Measurements from ENCODE around the gene ENTPD7. TPM values are rescaled to one million over a fixed set of nuclear protein-coding genes. Genes with fewer than 3 reads are reported as not detected.
A peak's percentile ranks its signal among the peaks of the same experiment; 100 is the strongest.
"Not testable (repeated sequence)": the region's sequence is repeated elsewhere in the genome, so short reads cannot be mapped to it uniquely, and the experiment has no call there.

The ENTPD7 gene
- 10.2 TPM for total RNA-seq

DNA sequence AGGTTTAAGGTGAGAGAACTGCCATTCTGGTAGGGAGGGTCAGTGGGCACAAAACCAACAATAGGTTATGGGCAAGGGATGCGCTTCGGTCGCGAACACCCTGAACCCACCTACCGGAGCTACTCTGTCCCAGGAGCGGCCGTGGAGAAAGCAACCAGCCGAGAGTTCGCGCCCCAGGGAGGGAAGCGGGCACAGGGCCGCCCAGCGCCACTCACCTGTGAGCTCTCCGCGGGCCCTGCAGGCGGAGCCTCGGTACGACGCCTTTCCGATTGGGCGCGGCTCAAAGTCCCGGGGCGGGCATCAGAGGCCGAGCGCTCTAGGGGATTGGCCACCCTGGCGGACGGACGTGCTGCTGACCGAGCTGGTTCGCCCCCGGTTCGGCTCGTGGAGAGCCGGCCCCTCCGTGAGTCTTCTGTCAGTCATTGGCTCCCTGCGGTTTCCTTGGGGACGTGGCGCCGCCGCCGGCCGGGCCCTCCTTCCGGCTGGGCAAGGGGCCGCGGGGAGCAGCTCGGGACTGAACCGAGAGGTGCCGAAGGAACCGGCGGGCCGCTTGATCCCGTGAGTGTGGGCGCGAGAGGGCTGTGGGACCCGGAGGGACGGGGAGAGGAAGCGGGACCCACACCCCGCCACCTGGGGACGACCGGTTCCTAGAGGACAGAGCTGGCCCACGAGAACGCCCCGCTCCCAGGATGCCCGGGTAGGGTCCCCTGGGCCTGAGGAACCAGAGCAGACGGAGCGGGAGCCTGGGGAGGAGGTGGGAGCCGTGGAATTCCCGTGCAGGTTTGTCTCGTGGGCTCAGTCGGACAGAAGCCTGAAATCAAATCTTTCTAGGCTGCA lies at the start of gene ENTPD7:
Gene ENTPD7, plus strand, starts transcription at position 479 of the 837 bp plus-strand sequence. CDS start 448 bp downstream, outside the sequence.
- peak; percentile 88 to 97 for DNase-seq (ENCODE audit: low spot score in 2 of 2)
- no peak for FAIRE-seq

- FAIRE-seq (no peak), DNase-seq (ENCODE audit: low spot score in 2 of 2) (no peak)
Measured at GRCh38 chr10:99610221-99610620, 49.1 kb upstream of the ENTPD7 start.

DNA sequence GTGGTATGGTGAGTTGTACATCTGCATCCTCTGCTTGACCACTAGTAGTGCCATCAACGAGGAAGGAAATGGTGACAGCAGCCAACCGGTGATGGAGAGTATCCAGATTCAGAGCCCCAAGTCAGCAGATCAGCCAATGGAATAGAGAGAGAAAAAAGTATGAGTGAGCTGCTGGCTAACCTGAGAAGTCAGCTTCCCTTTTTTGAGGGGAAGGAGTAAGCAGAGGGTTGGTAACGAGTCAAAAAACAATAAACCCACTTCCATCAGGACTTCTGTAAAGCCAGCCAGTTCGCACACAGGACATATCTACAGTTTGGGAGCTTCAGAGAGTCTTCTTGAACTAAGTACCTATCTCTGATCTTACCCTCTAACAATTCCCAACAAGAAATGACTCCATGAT lies 48.0 kb upstream of the ENTPD7 start:
- FAIRE-seq (no peak), DNase-seq (ENCODE audit: low spot score in 2 of 2) (no peak)

GRCh38 chr10:99612167-99612831 lies 47.0 kb upstream of the ENTPD7 start:
- DNase-seq (ENCODE audit: low spot score in 2 of 2) (peak; percentile 46 to 64), FAIRE-seq (no peak)

DNA sequence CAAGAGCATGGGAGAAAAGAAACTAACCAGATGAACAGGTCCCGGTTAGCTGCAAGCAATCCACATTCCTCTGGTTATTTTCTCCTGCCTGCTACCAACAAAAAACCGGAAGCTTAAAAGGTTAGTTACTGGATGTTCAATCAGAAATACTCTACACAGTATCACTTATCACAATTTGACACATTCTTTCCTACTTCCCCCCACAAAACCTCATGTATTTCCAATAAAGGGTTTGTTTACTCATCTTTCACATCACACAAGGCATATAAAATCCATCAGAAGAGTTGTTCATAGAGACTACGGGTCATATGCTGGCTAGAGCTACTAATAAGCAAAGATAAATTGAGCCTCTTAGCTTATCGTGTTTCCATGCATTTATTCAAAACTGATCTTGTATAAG lies 43.9 kb upstream of the ENTPD7 start:
- DNase-seq (ENCODE audit: low spot score in 2 of 2) (no peak), FAIRE-seq (no peak)

DNA sequence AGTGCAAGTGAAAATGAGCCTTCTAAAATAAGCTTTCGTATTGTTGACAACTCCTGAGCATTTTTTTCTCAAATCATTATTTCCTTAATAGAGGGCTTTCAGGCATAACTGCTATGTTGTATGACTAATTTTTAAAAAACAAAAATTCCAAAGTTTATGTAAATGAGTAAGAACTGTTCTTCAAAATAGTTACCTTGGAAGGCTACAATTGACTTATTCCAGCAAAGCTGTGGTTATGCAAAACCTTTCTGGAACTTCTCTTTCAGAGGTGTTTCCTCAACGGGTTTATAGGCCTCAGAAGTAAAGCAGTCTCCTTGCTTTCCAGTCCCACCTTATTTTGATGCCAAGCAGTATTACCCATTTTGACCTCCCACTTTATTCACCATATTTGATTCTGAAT lies 41.6 kb upstream of the ENTPD7 start:
- no peak for DNase-seq (ENCODE audit: low spot score in 2 of 2)
- no peak for FAIRE-seq

DNA sequence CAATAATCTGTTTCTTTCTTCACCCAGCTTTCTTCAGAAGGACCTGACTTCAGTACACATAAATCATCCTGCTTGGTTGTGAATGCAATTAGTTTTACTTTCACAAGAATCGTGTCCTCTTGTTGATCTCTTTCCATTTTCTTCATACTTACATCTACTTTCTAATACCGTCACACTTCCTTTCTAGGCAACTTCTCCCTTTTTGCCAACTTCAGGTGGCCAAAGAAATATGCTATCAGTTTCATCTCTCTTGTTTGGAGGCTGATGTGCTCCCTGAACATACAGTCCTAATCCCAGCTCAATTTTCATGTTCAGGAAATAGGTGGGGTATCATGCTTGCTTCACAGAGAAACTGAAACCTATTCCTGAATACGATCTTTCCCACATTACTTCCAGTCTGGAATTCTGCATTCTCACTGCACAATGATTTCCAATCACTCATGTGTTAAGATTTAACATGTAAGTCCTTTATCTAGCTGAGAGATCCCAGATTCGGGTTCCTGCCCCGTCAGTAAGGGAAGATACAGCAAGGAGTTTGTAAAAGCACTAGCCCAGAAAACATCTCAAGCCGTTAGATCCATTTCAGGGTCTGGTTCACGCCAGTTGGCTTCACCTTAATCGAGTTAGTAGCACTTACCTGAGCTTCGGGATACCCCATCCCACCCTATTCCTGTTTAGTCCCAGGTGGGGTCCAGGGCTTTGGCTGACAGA lies 40.1 kb upstream of the ENTPD7 start:
- FAIRE-seq: no peak
- no peak for DNase-seq (ENCODE audit: low spot score in 2 of 2)

DNA sequence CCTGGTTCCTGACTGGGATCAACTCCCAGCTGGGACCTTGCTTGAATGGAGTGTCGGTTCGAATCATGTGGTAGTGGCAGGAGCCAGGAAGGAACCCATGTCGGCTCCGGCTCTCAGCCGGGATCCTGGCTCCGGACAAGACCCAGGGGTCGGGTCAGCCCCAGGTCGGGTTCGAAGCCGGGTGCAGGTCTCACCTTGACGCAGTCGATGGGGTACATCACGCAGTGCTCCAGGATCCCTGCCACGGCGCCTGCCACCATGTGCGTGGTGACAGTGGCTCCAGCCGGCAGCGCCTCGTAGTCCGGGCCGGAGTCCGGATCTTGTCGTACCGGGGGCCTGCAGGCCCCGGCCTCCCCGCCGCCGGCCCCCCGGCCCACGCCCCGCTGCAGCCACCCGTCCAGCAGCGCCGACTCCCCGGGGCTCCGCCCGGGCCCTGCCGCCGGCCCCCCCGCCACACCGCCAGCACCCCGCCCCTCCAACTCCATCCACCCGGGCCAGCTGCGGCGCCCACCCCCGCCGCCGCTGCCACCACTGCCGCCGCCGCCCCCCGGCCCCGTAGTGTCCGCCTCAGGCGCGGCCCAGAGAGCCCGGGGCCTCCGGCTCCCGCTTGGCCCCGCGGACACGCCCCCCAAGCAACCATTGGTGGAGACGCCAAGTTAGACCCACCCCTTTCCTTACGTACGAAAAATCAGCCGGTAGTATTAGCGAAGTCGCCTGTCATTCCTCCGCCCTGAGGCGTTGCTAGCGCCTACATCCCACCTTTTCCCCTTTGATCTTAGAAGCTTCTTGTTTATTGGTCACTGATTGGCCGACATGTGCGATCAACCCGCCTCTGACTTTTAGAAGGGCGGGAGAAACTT lies 39.2 kb upstream of the ENTPD7 start, which contains the start of gene SLC25A28:
Gene SLC25A28, minus strand, starts transcription at position 589 of the 860 bp plus-strand sequence. Its CDS starts 104 bp downstream, at position 485.
- DNase-seq (ENCODE audit: low spot score in 2 of 2) (peak; percentile 95 to 98), FAIRE-seq (peak; percentile 99)

- peak; percentile 73 to 85 for DNase-seq (ENCODE audit: low spot score in 2 of 2)
- FAIRE-seq: no peak
Measured at GRCh38 chr10:99620711-99621453, 38.4 kb upstream of the ENTPD7 start.

DNA sequence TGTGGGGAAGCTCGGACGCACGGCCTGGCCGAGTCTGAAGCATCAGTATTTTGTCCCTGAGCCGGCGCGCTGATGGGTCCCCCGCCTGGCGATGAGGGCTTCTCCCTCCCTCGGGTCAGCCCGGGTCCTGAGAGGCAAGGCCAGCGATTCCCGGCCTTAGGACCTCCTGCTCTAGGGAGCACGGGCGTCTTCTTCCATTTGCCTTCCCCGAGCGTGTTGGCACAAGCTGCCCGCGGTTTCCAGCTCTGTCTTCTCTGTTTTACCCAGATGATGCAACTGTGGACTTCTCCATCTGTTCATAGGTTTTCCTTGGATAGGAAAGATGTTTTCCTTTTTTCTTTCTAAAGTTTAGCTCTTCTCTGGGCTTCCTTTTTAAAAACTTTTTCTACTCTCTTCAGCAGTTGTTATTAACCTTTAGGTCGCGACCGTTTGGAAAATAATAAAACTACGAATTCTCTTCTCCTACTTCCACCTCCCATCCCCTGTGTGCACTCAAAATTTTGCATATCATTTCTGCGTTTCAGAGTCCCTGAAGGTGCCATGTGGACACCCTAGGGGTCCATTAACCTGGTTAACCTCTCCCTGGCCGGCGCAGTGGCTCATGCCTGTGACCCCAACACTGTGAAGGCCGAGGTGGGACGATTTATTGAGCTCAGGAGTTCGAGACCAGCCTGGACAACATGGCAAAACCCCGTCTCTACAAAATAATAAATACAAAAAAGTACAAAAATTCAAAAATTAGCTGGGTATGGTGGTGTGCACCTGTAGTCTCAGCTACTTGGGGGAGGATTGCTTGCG lies 37.7 kb upstream of the ENTPD7 start:
- FAIRE-seq: no peak
- no peak for DNase-seq (ENCODE audit: low spot score in 2 of 2)

DNA sequence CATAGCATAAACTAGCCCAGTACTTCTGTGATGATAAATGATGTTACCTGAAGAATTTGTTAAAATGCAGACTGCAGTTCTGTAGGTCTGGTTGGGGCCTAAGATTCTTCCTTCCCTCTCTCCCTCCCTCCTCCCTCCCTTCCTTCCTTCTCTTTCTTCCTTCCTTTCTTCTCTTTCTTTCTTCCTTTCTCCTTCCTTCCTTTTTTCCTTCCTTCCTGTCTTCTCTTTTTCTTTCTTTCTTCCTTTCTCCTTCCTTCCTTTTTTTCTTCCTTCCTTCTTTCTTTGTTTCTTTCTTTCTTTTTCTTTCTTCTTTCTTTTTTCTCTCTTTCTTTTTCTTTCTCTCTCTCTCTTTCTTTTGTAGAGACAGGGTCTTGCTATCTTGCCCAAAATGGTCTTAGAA lies 35.4 kb upstream of the ENTPD7 start:
- FAIRE-seq: no peak

GRCh38 chr10:99625124-99625523 lies 34.2 kb upstream of the ENTPD7 start:
- not testable (repeated sequence) for DNase-seq (ENCODE audit: low spot score in 2 of 2); FAIRE-seq

More for the DNA sequence above, 35.4 kb upstream of the ENTPD7 start:
- no peak for DNase-seq (ENCODE audit: low spot score in 2 of 2)

DNA sequence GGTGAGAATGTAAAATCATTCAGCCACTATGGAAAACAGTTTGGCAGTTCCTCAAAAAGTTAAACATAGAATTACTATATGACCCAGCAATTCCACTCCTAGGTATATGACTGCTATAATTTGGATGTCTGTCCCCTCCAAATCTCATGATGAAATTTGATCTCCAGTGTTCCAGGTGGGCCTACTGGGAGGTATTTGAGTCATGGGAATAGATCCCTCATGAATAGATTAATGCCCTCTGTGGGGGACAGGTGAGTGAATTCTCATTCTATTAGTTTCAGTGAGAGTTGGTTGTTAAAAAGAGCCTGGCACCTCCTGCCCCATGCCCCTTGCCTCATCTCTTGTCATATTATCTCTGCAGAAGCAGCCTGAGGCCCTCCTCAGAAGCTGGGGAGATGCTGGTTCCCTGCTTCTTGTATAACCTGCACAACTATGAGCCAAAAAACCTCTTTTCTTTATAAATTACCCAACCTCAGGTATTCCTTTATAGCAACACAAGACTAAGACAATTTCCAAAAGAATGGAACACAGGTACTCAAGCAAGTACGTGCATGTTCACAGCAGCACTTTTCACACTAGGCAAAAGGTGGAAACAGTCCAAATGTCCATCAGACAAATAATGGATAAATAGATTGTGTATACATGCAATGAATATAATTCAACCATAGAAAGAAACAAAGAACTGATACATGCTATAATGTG lies 30.2 kb upstream of the ENTPD7 start:
- no peak for DNase-seq (ENCODE audit: low spot score in 2 of 2)
- no peak for FAIRE-seq

DNA sequence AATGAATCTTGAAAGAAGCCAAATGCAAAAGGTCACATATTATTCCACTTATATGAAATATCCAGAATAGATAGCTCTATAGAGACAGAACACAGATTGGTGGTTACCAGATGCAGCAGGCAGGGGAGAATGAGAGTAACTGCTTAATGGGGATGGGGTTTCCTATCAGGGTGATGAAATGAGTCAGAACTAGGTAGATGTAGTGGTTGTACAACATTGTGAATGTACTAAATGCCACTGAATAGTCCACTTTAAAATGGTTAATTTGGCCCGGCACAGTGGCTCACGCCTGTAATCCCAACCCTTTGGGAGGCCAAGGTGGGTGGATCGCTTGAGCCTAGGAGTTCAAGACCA lies 29.7 kb upstream of the ENTPD7 start:
- FAIRE-seq: no peak
- no peak for DNase-seq (ENCODE audit: low spot score in 2 of 2)

GRCh38 chr10:99630433-99630832 lies 28.9 kb upstream of the ENTPD7 start:
- FAIRE-seq (no peak), DNase-seq (ENCODE audit: low spot score in 2 of 2) (no peak)

- FAIRE-seq: no peak
- no peak for DNase-seq (ENCODE audit: low spot score in 2 of 2)
Measured at GRCh38 chr10:99630991-99631390, 28.3 kb upstream of the ENTPD7 start.

DNA sequence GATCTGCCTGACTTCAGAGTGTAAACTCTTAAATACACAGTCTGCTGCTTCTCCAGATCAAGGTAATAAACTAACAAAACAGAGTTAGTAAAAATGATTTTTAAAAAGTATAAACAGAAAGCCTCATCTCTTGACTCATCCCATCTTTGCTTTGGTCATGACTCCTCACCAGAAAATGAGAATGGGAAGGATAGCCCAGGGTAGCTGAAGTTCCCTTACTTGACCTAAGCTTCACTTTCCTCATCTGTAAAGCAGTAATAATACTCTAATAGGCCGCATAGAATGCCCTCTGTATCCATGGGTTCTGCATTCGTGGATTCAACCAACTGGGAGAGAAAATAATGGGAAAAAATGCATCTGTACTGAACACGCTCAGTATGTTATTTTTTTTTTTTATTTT lies 27.8 kb upstream of the ENTPD7 start:
- FAIRE-seq (no peak), DNase-seq (ENCODE audit: low spot score in 2 of 2) (no peak)

DNA sequence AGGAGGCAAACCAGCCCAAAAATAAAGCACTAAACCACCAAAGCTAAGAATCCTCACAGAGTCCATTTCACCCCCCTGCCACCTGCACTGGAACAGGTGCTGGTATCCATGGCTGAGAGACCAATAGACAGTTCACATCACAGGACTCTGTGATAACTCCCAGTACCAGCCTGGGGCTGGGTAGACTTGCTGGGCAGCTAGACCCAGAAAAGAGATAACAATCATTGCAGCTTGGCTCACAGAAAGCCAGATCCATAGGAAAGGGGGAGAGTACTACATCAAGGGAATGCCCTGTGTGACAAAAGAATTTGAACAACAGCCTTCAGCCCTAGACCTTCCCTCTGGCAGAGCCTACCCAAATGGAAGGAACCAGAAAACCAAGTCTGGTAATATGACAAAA lies 25.5 kb upstream of the ENTPD7 start:
- no peak for FAIRE-seq
- no peak for DNase-seq (ENCODE audit: low spot score in 2 of 2)
